Keratinocyte (primary cell): ENCODE data around the gene SHCBP1L. TPM values are rescaled to one million over a fixed set of nuclear protein-coding genes. Genes with fewer than 3 reads are reported as not detected.

Source experiments
- DNase-seq: peaks from one replicate; pipeline ENCODE4 v3.0.0-alpha.2; 2011; ENCODE audit warnings: low read depth, missing footprints, low spot score
- FAIRE-seq: peaks from 2 replicates; lab custom pipeline; 2011; peaks lifted over from hg19 to GRCh38; lab: Jason Lieb, UNC
- H2AFZ ChIP-seq: 2 replicates; pipeline ENCODE4 v1.6.0; 2012; ENCODE audit warnings: low read length, control low read depth, inconsistent platforms; ENCODE audit not compliant: control insufficient read depth
- H3K27ac ChIP-seq: 2 replicates; pipeline ENCODE4 v1.5.1; 2011; ENCODE audit warnings: low read length; ENCODE audit not compliant: control insufficient read depth, insufficient read depth
- H3K27me3 ChIP-seq: 3 replicates; pipeline ENCODE4 v1.6.0; 2011; ENCODE audit warnings: low read length; ENCODE audit not compliant: control insufficient read depth, insufficient read depth; ENCODE audit errors: extremely low read depth
- H3K36me3 ChIP-seq, 2 experiments: 2 replicates in 1 of 2; 3 replicates in 1 of 2; pipeline ENCODE4 v1.5.1; 2011; ENCODE audit warnings: low read length in 2 of 2, mild to moderate bottlenecking in 1 of 2; ENCODE audit not compliant: control insufficient read depth in 2 of 2, insufficient read depth in 2 of 2; ENCODE audit errors: extremely low read depth in 1 of 2
- H3K4me1 ChIP-seq: 3 replicates; pipeline ENCODE4 v1.5.1; 2011; ENCODE audit warnings: low read length; ENCODE audit not compliant: control insufficient read depth, insufficient read depth; ENCODE audit errors: extremely low read depth
- H3K4me2 ChIP-seq: 3 replicates; pipeline ENCODE4 v1.6.0; 2011; ENCODE audit warnings: low read depth, low read length; ENCODE audit not compliant: control insufficient read depth, insufficient read depth; ENCODE audit errors: extremely low read depth
- H3K4me3 ChIP-seq, 3 experiments: fragments of 200-600 bp in 1 of 3; sonication (generic) in 1 of 3; 2 replicates in 2 of 3; 3 replicates in 1 of 3; pipeline ENCODE4 v1.5.1; 2011 to 2016; ENCODE audit warnings: low read length in 3 of 3, mild to moderate bottlenecking in 3 of 3, control low read depth in 2 of 3, inconsistent platforms in 1 of 3, low read depth in 1 of 3, mixed read lengths in 1 of 3, mixed run types in 1 of 3, moderate library complexity in 1 of 3; ENCODE audit not compliant: control insufficient read depth in 2 of 3, insufficient read depth in 2 of 3; ENCODE audit errors: extremely low read depth in 1 of 3
- H3K79me2 ChIP-seq: 2 replicates; pipeline ENCODE4 v1.6.0; 2012; ENCODE audit warnings: low read length; ENCODE audit not compliant: control insufficient read depth, insufficient read depth
- H3K9ac ChIP-seq: 3 replicates; pipeline ENCODE4 v1.6.0; 2011; ENCODE audit warnings: low read length; ENCODE audit not compliant: control insufficient read depth, insufficient read depth; ENCODE audit errors: extremely low read depth
- H3K9me1 ChIP-seq: 3 replicates; pipeline ENCODE4 v1.6.0; 2011; ENCODE audit warnings: low read length; ENCODE audit not compliant: control insufficient read depth, insufficient read depth; ENCODE audit errors: extremely low read depth
- H3K9me3 ChIP-seq: 2 replicates; pipeline ENCODE4 v1.5.1; 2012; ENCODE audit warnings: low read depth, low read length; ENCODE audit not compliant: control insufficient read depth
- H4K20me1 ChIP-seq: 3 replicates; pipeline ENCODE4 v1.6.0; 2011; ENCODE audit warnings: low read length; ENCODE audit not compliant: control insufficient read depth, insufficient read depth; ENCODE audit errors: extremely low read depth
- EZH2 ChIP-seq: IDR thresholded peaks from one replicate; pipeline ENCODE4 v1.6.1; 2012; ENCODE audit warnings: inconsistent platforms, mild to moderate bottlenecking, low read length, moderate library complexity
- dilution Hi-C: fragments of 300-500 bp; cut with MboI; formaldehyde crosslinking; loops from one replicate; pipeline ENCODE4 v1.7.0; 2020; ENCODE audit warnings: low sequenced_read_pairs; ENCODE audit not compliant: extremely low pct_ligation_motif_present
- polyA plus RNA-seq, 5 experiments: library from polyadenylated mRNA; depleted of rRNA in 3 of 5; stranded (reverse) in 3 of 5; stranded (forward) in 1 of 5; unstranded in 1 of 5; fragments of >200 nt; gene quantifications; 1 replicate in 1 of 5; 2 replicates in 3 of 5; 3 replicates in 1 of 5; pipeline versions ENCODE4 v1.2.1 to v1.2.3, GENCODE V29; 2011 to 2012; ENCODE audit warnings: missing spikeins in 2 of 5, low read depth in 1 of 5, low replicate concordance in 1 of 5
- TF ChIP-seq, protein P1 (sequence below), 3 experiments: IDR thresholded peaks in 1 of 3; conservative IDR thresholded peaks in 1 of 3; optimal IDR thresholded peaks in 1 of 3; 2 replicates in 2 of 3; 3 replicates in 1 of 3; pipeline versions ENCODE3 to v1.5.1; 2011; ENCODE audit warnings: low read length in 3 of 3, mild to moderate bottlenecking in 3 of 3, moderate library complexity in 2 of 3, control low read depth in 1 of 3, inconsistent platforms in 1 of 3; ENCODE audit not compliant: insufficient read depth in 2 of 3; ENCODE audit errors: extremely low read depth in 1 of 3

SHCBP1L gene
- polyA plus RNA-seq, 1 donor (not counting 4 experiments of a cell fraction or from before 2014, with no cell fraction given) = not detected

DNA sequence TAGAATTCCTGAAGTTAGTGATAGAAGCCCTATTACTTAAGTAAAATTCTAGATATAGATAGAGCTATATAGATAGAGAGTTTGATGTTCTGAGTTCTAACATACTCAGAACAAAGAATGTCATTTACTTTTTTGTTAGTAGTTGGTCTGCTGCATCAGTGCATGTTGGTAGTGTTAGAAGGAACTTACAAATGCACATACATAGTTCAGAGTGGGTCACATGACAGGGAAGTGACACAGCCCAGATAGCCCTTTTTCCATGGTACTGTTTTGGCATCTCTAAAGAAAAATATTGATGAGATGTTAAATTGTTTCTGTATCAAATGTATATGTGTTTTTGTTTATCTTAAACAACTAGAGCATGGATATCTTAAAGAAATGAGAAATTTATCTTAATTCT lies 68.1 kb downstream of the SHCBP1L start:
- Histone ChIP-seq H2AFZ (no peak overlapping the region), H3K4me2 (no peak overlapping the region), H3K27ac (no peak overlapping the region), H4K20me1 (no peaks in the 10 kb centered on the region), H3K4me3 (no peak overlapping the region), H3K4me1 (no peaks in the 10 kb centered on the region), H3K9me1 (no peaks in the 10 kb centered on the region), H3K27me3 (no peaks in the 10 kb centered on the region), H3K9ac (no peak overlapping the region), H3K79me2 (no peaks in the 10 kb centered on the region), H3K9me3 (no peaks in the 10 kb centered on the region), H3K36me3 (peaks cover 39 to 45% of the 10 kb centered on the region in 2 experiments)
- FAIRE-seq (no peak), DNase-seq (no peak)
- dilution Hi-C loops = no loop called here
- TF ChIP-seq, protein P1, sequence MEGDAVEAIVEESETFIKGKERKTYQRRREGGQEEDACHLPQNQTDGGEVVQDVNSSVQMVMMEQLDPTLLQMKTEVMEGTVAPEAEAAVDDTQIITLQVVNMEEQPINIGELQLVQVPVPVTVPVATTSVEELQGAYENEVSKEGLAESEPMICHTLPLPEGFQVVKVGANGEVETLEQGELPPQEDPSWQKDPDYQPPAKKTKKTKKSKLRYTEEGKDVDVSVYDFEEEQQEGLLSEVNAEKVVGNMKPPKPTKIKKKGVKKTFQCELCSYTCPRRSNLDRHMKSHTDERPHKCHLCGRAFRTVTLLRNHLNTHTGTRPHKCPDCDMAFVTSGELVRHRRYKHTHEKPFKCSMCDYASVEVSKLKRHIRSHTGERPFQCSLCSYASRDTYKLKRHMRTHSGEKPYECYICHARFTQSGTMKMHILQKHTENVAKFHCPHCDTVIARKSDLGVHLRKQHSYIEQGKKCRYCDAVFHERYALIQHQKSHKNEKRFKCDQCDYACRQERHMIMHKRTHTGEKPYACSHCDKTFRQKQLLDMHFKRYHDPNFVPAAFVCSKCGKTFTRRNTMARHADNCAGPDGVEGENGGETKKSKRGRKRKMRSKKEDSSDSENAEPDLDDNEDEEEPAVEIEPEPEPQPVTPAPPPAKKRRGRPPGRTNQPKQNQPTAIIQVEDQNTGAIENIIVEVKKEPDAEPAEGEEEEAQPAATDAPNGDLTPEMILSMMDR (optimal IDR thresholded peaks at IDR 0.05 in 1 of 3, IDR thresholded peaks at IDR 0.05 in 1 of 3, conservative IDR thresholded peaks at IDR 0.05 in 1 of 3; ENCODE audit: extremely low read depth in 1 of 3, insufficient read depth in 2 of 3, low read length in 3 of 3) = no peak
- no peak for TF ChIP-seq EZH2

DNA sequence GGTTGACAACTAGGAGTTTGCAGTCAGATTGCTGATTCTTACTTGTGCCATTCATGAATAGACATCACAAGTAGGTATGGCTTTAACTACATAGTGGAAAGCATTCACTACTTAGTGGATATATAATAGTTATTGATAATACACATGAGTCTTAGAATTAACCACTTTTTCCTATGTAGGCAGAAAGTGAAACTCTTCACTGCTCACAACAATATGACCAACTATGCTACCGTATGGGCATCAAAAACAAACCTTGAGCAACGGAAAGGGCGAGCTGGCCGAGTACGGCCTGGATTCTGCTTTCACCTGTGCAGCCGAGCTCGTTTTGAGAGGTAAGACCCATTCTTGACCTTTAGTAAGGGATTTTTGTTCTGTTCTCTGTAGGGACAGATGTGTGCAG lies 75.1 kb downstream of the SHCBP1L start:
- DNase-seq (no peak), FAIRE-seq (no peak)
- Histone ChIP-seq H3K4me3 (no peak overlapping the region), H3K36me3 (peaks cover 42 to 56% of the 10 kb centered on the region in 2 experiments), H2AFZ (no peak overlapping the region), H4K20me1 (no peaks in the 10 kb centered on the region), H3K9ac (no peak overlapping the region), H3K27me3 (no peaks in the 10 kb centered on the region), H3K4me1 (no peaks in the 10 kb centered on the region), H3K9me1 (no peaks in the 10 kb centered on the region), H3K79me2 (no peaks in the 10 kb centered on the region), H3K4me2 (no peak overlapping the region), H3K27ac (no peak overlapping the region), H3K9me3 (no peaks in the 10 kb centered on the region)
- dilution Hi-C loops = no loop called here
- TF ChIP-seq EZH2 = no peak
- TF ChIP-seq, protein P1 (optimal IDR thresholded peaks at IDR 0.05 in 1 of 3, IDR thresholded peaks at IDR 0.05 in 1 of 3, conservative IDR thresholded peaks at IDR 0.05 in 1 of 3; ENCODE audit: extremely low read depth in 1 of 3, insufficient read depth in 2 of 3, low read length in 3 of 3) = no peak
